Measurements from ENCODE around the gene SLC4A9.

DNA sequence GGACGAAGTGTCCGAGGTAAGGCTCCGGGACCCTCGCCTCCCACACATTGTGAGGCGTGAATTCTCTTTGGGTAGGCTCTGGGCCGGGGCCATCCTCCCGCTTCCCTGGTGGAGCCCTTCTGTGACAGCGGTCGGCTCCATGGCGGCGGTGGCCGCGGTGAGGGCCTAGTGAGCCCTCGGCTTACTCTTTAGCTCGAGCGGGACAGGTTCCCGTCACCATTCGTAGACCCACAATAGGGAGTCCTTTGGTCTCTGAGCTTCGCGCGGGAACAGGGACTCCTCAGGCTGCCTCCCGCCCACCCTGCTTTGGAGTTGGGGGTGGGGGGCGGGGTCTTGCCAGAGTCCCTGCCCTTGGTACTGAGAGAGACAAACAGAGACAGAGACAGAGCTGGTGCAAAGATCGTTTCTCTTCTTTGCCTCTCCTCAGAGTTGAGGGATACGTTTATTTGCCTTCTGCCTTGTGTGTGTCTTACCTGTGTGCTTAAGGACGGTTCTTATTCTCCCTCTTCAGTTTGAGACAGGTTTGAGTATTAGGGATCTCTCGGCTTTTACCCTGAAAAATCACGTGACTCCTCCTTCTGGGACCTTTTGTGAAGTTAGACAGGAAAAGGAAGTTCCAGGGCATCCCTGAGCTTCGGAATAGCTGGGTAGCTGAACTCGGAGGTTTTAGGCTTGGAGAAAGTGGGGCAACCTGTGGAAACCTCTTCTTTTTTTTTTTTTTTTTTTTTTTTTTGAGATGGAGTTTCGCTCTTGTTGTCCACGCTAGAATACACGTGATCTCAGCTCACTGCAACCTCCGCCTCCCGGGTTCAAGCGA lies 42.5 kb downstream of the SLC4A9 start:
- TF ChIP-seq CTCF (IDR thresholded peaks at IDR 0.05; ENCODE audit: low read length), result no peak
- TF ChIP-seq EZH2 (IDR thresholded peaks at IDR 0.05; ENCODE audit: borderline replicate concordance, low read length), result no peak
